Measurements from ENCODE around the gene CTRB2. TPM values are rescaled to one million over a fixed set of nuclear protein-coding genes. Genes with fewer than 3 reads are reported as not detected.
A peak's percentile ranks its signal among the peaks of the same experiment; 100 is the strongest.
"Not testable (repeated sequence)": the region's sequence is repeated elsewhere in the genome, so short reads cannot be mapped to it uniquely, and the experiment has no call there.

The CTRB2 gene
- total RNA-seq, 1 donor from 2014 or later = not detected

- no peak overlapping the region for H3K4me3 ChIP-seq
- no peaks in the 10 kb centered on the region for H3K36me3 ChIP-seq
- no peak for TF ChIP-seq CTCF (IDR thresholded peaks at IDR 0.05)
- no peaks in the 10 kb centered on the region for H3K4me1 ChIP-seq
- DNase-seq (ENCODE audit: low spot score in 2 of 2) = no peak
- H3K27ac ChIP-seq = peak overlapping the region in 1 of 2 donors; percentile 34
- no peaks in the 10 kb centered on the region for H3K27me3 ChIP-seq
- no peaks in the 10 kb centered on the region for H3K9me3 ChIP-seq
- intact Hi-C loops (cut with DNase I) = no loop called here
Measured at GRCh38 chr16:75216576-75216975, 9.6 kb upstream of the CTRB2 start.

DNA sequence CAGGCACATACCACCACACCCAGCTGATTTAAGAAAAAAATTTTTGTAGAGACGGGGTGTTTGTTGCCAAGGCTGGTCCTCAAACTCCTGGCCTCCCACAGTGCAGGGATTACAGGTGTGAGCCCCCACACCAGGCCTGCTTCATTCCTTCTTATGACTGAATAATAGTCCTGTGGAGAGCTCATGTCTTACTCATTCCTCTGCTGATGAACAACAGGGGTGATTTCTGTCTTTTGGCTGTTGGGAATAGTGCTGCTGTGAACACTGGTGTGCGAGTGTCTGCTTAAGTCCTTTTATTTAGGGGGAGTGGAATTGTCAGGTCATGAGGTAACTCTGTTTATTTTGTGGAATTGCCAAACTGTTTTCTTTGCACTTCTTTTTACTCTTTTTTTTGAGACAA lies 9.2 kb upstream of the CTRB2 start:
- H3K36me3 ChIP-seq = no peaks in the 10 kb centered on the region
- TF ChIP-seq CTCF (IDR thresholded peaks at IDR 0.05) = no peak
- peak overlapping the region in 1 of 2 donors; percentile 34 for H3K27ac ChIP-seq
- no peaks in the 10 kb centered on the region for H3K4me1 ChIP-seq
- H3K9me3 ChIP-seq = no peaks in the 10 kb centered on the region
- intact Hi-C loops (cut with DNase I) = no loop called here
- H3K4me3 ChIP-seq = no peak overlapping the region
- DNase-seq (ENCODE audit: low spot score in 2 of 2) = no peak
- no peaks in the 10 kb centered on the region for H3K27me3 ChIP-seq

GRCh38 chr16:75211286-75211685 lies 4.3 kb upstream of the CTRB2 start:
- H3K9me3 ChIP-seq; H3K27ac ChIP-seq; H3K4me3 ChIP-seq; H3K4me1 ChIP-seq; H3K36me3 ChIP-seq; DNase-seq (ENCODE audit: low spot score in 2 of 2); H3K27me3 ChIP-seq; intact Hi-C loops (cut with DNase I): not testable (repeated sequence)

DNA sequence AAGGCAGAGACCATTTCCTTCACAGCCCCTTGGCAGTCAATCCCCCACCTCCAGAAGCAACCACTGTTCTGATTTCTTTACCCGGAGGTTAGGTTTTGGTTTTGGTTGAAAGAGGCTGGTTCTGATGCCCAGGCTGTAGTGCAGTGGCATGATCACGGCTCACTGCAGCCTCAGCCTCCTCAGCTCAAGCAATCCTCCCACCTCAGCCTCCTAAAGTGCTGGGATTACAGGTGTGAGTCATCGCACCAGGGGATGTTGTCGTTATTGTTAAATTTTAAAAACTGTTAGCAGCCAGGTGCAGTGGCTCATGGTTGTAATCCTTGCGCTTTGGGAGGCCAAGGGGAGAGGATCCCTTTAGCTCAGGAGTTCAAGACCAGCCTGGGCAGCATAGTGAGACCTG lies 3.0 kb upstream of the CTRB2 start:
- intact Hi-C loops (cut with DNase I) = no loop called here
- no peak overlapping the region for H3K4me3 ChIP-seq
- H3K27me3 ChIP-seq = no peaks in the 10 kb centered on the region
- no peaks in the 10 kb centered on the region for H3K9me3 ChIP-seq
- TF ChIP-seq CTCF (IDR thresholded peaks at IDR 0.05) = no peak
- no peaks in the 10 kb centered on the region for H3K36me3 ChIP-seq
- no peak overlapping the region for H3K27ac ChIP-seq
- no peaks in the 10 kb centered on the region for H3K4me1 ChIP-seq
- no peak for DNase-seq (ENCODE audit: low spot score in 2 of 2)

GRCh38 chr16:75209514-75209913 lies 2.6 kb upstream of the CTRB2 start:
- intact Hi-C loops (cut with DNase I); H3K4me1 ChIP-seq: not testable (repeated sequence)

DNA sequence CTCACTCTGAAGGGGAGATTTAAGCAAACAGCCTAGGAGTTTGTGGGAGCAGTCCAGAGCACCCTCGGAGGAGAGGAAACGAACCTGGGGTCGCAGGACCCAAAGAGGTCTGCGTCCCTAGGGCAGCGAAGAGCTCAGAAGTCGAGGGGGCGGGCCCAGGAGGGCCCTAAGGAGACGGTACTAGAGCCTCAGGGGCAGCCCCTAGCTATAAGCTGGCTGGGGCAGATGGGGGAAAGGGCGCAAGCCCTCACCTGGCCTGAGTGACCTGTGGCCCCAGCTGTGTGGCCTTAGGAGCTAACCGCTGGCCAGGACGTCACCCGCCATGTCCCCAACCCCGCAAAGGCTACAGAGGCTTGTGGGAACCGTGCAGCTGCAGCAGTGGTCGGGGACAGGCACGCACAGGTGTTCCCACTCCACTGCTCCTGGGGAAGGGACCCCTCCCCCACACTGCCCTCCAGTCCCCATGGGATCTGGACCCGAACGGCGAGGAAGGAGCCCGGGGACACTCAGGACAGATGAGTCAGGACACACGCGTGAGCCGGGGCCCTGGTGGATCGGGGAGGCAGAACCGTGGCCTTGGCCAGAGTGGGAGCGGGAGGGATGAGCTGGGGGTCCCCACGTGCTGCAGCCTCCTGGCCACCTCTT lies 2.0 kb upstream of the CTRB2 start:
- intact Hi-C loops (cut with DNase I) = no loop called here

More at GRCh38 chr16:75209514-75209913, 2.6 kb upstream of the CTRB2 start:
- H3K9me3 ChIP-seq; H3K27ac ChIP-seq; H3K36me3 ChIP-seq; H3K27me3 ChIP-seq; DNase-seq (ENCODE audit: low spot score in 2 of 2); H3K4me3 ChIP-seq: not testable (repeated sequence)

More for the DNA sequence above, 2.0 kb upstream of the CTRB2 start:
- Histone ChIP-seq H3K27me3 (no peaks in the 10 kb centered on the region), H3K36me3 (no peaks in the 10 kb centered on the region), H3K4me1 (no peaks in the 10 kb centered on the region), H3K9me3 (no peaks in the 10 kb centered on the region), H3K4me3 (no peak overlapping the region), H3K27ac (no peak overlapping the region)
- DNase-seq (ENCODE audit: low spot score in 2 of 2) = no peak
- no peak for TF ChIP-seq CTCF (IDR thresholded peaks at IDR 0.05)
